Measurements from ENCODE around the gene LIN7A. TPM values are rescaled to one million over a fixed set of nuclear protein-coding genes. Genes with fewer than 3 reads are reported as not detected.
A peak's percentile ranks its signal among the peaks of the same experiment; 100 is the strongest.

The LIN7A gene
- total and polyA plus RNA-seq, 2 donors from 2014 or later = 9.7 to 9.9 TPM

DNA sequence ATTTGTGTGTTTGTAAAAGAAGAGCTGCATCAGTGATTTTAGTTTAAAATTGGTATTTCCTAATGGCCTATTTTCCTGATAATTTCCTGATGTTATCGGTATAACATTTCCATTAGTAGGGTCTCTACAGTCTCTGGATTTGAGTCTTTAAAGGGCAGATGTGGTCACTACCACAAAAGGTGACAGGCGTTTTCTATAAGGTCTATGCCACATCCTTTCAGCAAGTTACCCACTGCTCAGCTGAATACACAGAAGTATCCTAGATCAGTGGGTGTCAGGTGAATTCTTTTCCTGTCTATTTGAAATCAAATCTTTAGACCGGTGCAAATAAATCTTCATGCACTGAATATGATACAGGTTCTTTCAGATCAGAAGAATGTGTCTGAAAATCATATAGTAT lies 90.2 kb downstream of the LIN7A start:
- Histone ChIP-seq H3K4me1 (ENCODE audit: control insufficient read depth in 2 of 3, insufficient read depth in 2 of 3, low read depth in 1 of 3, low read length in 3 of 3) (no peaks in the 10 kb centered on the region), H3K4me3 (ENCODE audit: low read length in 3 of 3) (no peak overlapping the region), H3K27ac (ENCODE audit: low read depth in 2 of 2, low read length in 2 of 2) (no peak overlapping the region), H3K36me3 (ENCODE audit: control insufficient read depth in 2 of 3, insufficient read depth in 3 of 3, low read length in 3 of 3) (no peaks in the 10 kb centered on the region), H3K9ac (ENCODE audit: low read length in 3 of 3) (no peak overlapping the region), H3K9me3 (ENCODE audit: control insufficient read depth in 2 of 3, insufficient read depth in 1 of 3, low read length in 3 of 3) (no peaks in the 10 kb centered on the region), H3K27me3 (ENCODE audit: control insufficient read depth, insufficient read depth, low read length) (no peaks in the 10 kb centered on the region)
- FAIRE-seq (no peak), DNase-seq (no peak)
- intact Hi-C loops (cut with DNase I) = no loop called here
- TF ChIP-seq, protein P1, sequence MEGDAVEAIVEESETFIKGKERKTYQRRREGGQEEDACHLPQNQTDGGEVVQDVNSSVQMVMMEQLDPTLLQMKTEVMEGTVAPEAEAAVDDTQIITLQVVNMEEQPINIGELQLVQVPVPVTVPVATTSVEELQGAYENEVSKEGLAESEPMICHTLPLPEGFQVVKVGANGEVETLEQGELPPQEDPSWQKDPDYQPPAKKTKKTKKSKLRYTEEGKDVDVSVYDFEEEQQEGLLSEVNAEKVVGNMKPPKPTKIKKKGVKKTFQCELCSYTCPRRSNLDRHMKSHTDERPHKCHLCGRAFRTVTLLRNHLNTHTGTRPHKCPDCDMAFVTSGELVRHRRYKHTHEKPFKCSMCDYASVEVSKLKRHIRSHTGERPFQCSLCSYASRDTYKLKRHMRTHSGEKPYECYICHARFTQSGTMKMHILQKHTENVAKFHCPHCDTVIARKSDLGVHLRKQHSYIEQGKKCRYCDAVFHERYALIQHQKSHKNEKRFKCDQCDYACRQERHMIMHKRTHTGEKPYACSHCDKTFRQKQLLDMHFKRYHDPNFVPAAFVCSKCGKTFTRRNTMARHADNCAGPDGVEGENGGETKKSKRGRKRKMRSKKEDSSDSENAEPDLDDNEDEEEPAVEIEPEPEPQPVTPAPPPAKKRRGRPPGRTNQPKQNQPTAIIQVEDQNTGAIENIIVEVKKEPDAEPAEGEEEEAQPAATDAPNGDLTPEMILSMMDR (IDR thresholded peaks at IDR 0.05; ENCODE audit: borderline replicate concordance, extremely low read depth, insufficient read depth) = no peak

DNA sequence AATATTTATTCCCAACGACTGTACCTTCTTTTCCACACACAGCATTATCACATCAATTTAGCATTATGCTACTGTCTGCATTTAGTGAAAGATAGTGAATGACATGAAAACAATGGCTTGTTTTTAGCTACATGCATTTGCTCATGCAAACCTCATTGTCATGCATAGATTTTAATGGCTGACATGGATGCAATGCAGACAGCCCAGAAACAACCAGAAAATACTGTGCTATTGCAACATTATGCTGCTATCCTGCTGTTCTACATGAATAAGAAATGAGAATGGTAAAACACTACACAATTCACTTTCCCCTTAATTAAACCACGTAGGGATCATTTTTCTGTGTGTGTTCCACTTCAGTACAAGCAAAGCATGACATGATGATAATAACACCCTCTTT lies 90.8 kb downstream of the LIN7A start:
- Histone ChIP-seq H3K27me3 (ENCODE audit: control insufficient read depth, insufficient read depth, low read length) (no peaks in the 10 kb centered on the region), H3K36me3 (ENCODE audit: control insufficient read depth in 2 of 3, insufficient read depth in 3 of 3, low read length in 3 of 3) (no peaks in the 10 kb centered on the region), H3K4me1 (ENCODE audit: control insufficient read depth in 2 of 3, insufficient read depth in 2 of 3, low read depth in 1 of 3, low read length in 3 of 3) (no peaks in the 10 kb centered on the region), H3K4me3 (ENCODE audit: low read length in 3 of 3) (no peak overlapping the region), H3K9me3 (ENCODE audit: control insufficient read depth in 2 of 3, insufficient read depth in 1 of 3, low read length in 3 of 3) (no peaks in the 10 kb centered on the region), H3K9ac (ENCODE audit: low read length in 3 of 3) (no peak overlapping the region), H3K27ac (ENCODE audit: low read depth in 2 of 2, low read length in 2 of 2) (no peak overlapping the region)
- DNase-seq = no peak
- no peak for FAIRE-seq
- intact Hi-C loops (cut with DNase I) = no loop called here
- TF ChIP-seq, protein P1 (IDR thresholded peaks at IDR 0.05; ENCODE audit: borderline replicate concordance, extremely low read depth, insufficient read depth) = no peak

DNA sequence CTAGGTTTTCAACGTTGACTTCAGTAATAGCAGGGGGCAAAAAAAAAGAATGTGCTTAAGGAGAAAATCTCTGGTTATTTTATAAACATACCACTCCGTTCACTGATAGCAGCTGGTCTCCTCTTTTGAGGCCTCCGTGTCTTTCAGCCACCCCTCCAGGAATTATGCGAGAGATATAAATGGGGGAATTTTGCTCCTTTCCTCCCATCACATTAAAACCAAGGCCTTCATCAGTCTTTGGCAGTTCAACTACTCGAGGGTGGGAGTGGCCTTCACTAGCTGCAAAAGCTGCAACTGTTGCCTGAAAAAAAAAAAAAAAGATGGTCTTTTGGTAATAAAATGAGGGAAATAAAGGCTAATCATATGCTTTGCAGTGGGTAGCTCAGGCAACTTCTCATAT lies 92.1 kb downstream of the LIN7A start:
- no peaks in the 10 kb centered on the region for H3K27me3 ChIP-seq (ENCODE audit: control insufficient read depth, insufficient read depth, low read length)
- TF ChIP-seq, protein P1 (IDR thresholded peaks at IDR 0.05; ENCODE audit: borderline replicate concordance, extremely low read depth, insufficient read depth) = no peak
- H3K4me3 ChIP-seq (ENCODE audit: low read length in 3 of 3) = no peak overlapping the region
- H3K4me1 ChIP-seq (ENCODE audit: control insufficient read depth in 2 of 3, insufficient read depth in 2 of 3, low read depth in 1 of 3, low read length in 3 of 3) = no peaks in the 10 kb centered on the region
- FAIRE-seq (no peak), DNase-seq (no peak)
- no peaks in the 10 kb centered on the region for H3K9me3 ChIP-seq (ENCODE audit: control insufficient read depth in 2 of 3, insufficient read depth in 1 of 3, low read length in 3 of 3)
- no peaks in the 10 kb centered on the region for H3K36me3 ChIP-seq (ENCODE audit: control insufficient read depth in 2 of 3, insufficient read depth in 3 of 3, low read length in 3 of 3)
- intact Hi-C loops (cut with DNase I) = no loop called here
- no peak overlapping the region for H3K27ac ChIP-seq (ENCODE audit: low read depth in 2 of 2, low read length in 2 of 2)
- no peak overlapping the region for H3K9ac ChIP-seq (ENCODE audit: low read length in 3 of 3)

DNA sequence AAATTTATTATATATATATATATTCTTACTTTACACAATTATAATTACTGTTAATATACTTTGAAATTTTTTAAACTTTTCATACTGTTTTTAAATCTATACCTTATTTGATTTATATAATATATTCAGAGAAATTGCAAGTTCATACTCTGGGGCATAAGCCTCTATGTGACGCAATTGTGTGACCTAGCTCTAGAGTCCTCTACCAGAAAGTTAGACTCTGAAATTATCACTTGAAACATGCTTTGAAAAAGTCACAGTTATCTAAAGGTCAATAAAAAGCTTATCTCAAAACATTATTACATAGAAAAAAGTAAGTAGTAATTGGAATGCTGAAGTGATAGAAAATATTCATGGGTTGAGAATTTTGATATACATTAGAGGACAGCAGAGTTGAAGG lies 93.8 kb downstream of the LIN7A start:
- Histone ChIP-seq H3K9ac (ENCODE audit: low read length in 3 of 3) (no peak overlapping the region), H3K36me3 (ENCODE audit: control insufficient read depth in 2 of 3, insufficient read depth in 3 of 3, low read length in 3 of 3) (no peaks in the 10 kb centered on the region), H3K9me3 (ENCODE audit: control insufficient read depth in 2 of 3, insufficient read depth in 1 of 3, low read length in 3 of 3) (no peaks in the 10 kb centered on the region), H3K27me3 (ENCODE audit: control insufficient read depth, insufficient read depth, low read length) (no peaks in the 10 kb centered on the region), H3K4me3 (ENCODE audit: low read length in 3 of 3) (no peak overlapping the region), H3K27ac (ENCODE audit: low read depth in 2 of 2, low read length in 2 of 2) (no peak overlapping the region), H3K4me1 (ENCODE audit: control insufficient read depth in 2 of 3, insufficient read depth in 2 of 3, low read depth in 1 of 3, low read length in 3 of 3) (no peaks in the 10 kb centered on the region)
- intact Hi-C loops (cut with DNase I) = no loop called here
- TF ChIP-seq, protein P1 (IDR thresholded peaks at IDR 0.05; ENCODE audit: borderline replicate concordance, extremely low read depth, insufficient read depth) = no peak
- FAIRE-seq = peak; percentile 11
- DNase-seq = no peak
